GM18870 (cell line): ENCODE data around the gene GCAT.
"Not testable (repeated sequence)": the region's sequence is repeated elsewhere in the genome, so short reads cannot be mapped to it uniquely, and the experiment has no call there.

Experiments
- ATAC-seq: cut with Tn5 transposase; IDR thresholded peaks from one replicate; pipeline ENCODE4 v1.9.1; 2021; ENCODE audit warnings: moderate library complexity; ENCODE audit not compliant: unreplicated experiment

The GCAT gene

GRCh38 chr22:37782340-37783168 lies 25.2 kb upstream of the GCAT start:
- no peak for ATAC-seq

- ATAC-seq: no peak
These were observed 22.8 kb upstream of the GCAT start for GRCh38 chr22:37784829-37785495.

GRCh38 chr22:37790234-37790633 lies 17.5 kb upstream of the GCAT start:
- ATAC-seq: no peak

- no peak for ATAC-seq
These were observed 15.2 kb upstream of the GCAT start for GRCh38 chr22:37792494-37792893.

GRCh38 chr22:37794376-37794775 lies 13.4 kb upstream of the GCAT start:
- no peak for ATAC-seq

- no peak for ATAC-seq
These were observed 11.7 kb upstream of the GCAT start for GRCh38 chr22:37796079-37796478.

- ATAC-seq: not testable (repeated sequence)
These were observed 10.5 kb upstream of the GCAT start for GRCh38 chr22:37797259-37797658.

GRCh38 chr22:37797874-37798500 lies 9.7 kb upstream of the GCAT start:
- ATAC-seq: no peak

GRCh38 chr22:37799979-37800378 lies 7.8 kb upstream of the GCAT start:
- not testable (repeated sequence) for ATAC-seq

GRCh38 chr22:37801946-37802309 lies 5.8 kb upstream of the GCAT start:
- no peak for ATAC-seq

GRCh38 chr22:37802310-37803194 lies 5.2 kb upstream of the GCAT start:
- no peak for ATAC-seq

- ATAC-seq: no peak
These were observed 4.5 kb upstream of the GCAT start for GRCh38 chr22:37803195-37803638.

- no peak for ATAC-seq
These were observed 3.9 kb upstream of the GCAT start for GRCh38 chr22:37803639-37804351.

- no peak for ATAC-seq
These were observed 3.3 kb upstream of the GCAT start for GRCh38 chr22:37804352-37804880.

- no peak for ATAC-seq
These were observed 2.6 kb upstream of the GCAT start for GRCh38 chr22:37804881-37805809.

GRCh38 chr22:37805810-37806277 lies 1.9 kb upstream of the GCAT start:
- no peak for ATAC-seq

- no peak for ATAC-seq
These were observed 1.1 kb upstream of the GCAT start for GRCh38 chr22:37806409-37807333.

GRCh38 chr22:37808294-37808657 lies 542 bp downstream of the GCAT start:
- no peak for ATAC-seq
